GM19099 (cell line): ENCODE measurements around the gene AMOTL2.

Source experiments
- POLR2A ChIP-seq: IDR thresholded peaks from 3 replicates; pipeline ENCODE4 v1.6.1; 2011; ENCODE audit warnings: low read depth; ENCODE audit not compliant: insufficient read length; ENCODE audit errors: extremely low read depth

Gene AMOTL2

DNA sequence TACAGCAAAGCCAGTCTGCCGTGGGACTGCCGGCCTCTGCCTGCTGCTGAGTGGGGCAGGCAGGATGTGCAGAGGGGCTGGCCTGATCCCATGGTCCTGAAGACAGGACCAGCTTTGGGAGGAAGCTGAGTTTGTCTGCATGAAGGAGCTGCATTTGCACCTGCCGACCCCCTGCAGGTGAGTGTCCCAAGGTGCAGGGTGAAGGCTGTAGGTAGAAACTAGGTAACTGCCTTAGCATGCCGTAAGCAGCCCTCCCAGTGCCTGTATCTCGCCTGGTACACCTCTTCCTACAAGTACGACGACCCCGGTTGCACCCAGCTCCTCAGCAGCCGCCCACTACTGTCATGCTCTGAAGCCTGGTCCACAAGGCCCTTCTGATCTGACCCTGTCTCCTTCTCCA lies 34.9 kb downstream of the AMOTL2 start:
- TF ChIP-seq POLR2A = no peak

DNA sequence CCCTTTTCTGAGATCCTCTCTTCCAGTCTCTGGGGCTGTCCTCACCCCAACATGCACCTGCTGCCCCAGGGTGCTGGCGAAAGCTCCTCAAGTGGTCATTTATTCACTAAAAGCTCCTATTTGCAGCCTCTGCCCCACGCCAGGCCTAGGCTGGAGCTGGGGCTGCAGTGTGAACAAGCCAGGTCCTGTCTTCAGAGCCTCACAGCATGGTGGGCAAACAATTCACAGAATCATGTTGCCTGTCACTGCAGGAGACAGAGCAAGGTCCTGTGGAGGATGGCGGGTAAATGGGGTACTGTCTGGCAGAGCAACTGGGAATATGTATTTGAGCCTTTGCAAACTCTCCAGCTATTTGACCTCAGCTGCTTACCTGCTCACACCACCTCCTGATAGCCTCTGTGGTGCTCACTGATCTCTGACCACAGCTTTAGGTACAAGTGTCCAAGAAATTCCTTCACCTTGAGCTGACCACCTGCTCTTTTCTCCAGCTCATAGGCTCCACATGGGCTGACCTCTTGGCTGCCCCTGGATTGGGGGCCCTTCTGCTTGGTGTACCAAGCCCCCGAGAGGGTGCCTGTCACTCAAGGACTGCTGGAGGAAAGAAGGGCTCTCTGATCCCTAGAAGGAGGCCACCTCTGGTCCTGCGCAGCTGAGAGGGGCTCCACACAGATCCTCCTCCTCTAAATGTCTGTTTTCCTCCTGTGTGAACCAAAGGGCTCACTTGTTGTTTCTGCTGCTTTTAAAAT lies 35.6 kb downstream of the AMOTL2 start:
- no peak for TF ChIP-seq POLR2A

DNA sequence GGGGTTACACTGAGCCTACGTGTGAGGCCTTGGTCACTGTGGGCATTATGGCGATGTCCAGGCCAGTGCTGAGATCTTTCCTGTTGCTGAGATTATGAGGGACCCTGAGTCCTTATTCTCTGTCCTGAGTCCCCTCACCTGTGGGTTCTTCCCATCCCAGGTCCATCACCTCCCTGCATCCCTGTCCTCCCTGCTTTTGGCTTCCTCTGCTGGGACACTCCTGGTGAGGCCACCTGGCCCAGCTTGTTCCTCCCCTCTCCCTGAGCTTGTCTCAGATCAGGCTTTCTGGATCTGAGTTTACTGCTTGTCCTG lies 36.1 kb downstream of the AMOTL2 start:
- no peak for TF ChIP-seq POLR2A

DNA sequence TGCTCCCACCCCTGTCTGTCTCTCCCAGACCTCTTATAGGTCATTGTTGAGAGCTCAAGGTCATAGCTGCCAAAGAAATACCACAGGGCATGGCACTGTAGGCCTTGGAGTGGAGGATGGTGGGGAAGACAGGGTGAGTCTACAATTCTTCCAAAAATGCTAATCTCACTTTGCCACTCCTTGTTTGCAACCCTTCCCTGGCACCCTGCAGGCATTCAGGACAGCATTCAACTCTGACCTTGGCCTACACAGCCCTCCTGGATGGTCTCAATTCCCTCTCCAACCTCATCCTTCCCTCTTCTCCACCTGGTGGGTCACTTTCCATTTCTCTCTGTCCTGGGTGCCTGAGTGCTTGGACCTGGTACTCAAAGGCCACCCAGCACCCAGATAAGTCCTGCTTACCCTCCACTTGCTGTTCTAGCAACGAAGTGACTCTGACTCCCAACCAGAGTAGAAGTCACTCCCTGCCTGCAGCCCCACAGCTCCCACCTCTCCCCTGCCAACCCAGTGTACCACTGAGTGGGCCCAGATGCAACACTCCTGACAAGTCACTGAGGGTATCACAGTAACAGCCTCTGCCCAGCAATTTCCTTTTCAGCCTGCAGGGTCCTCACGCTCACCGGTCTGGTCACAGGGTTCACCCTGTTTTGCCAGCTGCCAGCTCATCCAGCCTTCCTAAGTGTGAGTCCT lies 36.6 kb downstream of the AMOTL2 start:
- no peak for TF ChIP-seq POLR2A

DNA sequence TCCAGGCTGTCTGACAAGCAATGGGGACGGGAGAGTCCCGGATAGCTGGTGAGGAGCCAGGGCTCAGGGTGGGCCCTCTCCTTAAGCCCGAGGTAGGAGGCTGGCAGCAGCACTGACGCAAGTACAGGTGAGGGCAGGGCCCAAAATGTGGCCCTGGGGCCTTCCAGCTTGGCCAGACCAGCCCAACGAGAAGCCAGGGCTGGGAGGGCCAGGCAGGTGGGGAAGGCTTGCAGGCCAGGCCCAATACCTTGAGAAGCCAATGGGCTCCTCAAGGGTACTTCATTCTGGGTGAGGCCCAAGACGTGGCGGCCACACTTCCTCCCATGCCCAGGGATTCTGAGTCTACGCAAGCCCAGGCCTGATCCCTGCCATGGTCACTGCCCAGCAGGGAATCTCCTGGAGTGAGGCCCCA lies 37.2 kb downstream of the AMOTL2 start:
- no peak for TF ChIP-seq POLR2A

DNA sequence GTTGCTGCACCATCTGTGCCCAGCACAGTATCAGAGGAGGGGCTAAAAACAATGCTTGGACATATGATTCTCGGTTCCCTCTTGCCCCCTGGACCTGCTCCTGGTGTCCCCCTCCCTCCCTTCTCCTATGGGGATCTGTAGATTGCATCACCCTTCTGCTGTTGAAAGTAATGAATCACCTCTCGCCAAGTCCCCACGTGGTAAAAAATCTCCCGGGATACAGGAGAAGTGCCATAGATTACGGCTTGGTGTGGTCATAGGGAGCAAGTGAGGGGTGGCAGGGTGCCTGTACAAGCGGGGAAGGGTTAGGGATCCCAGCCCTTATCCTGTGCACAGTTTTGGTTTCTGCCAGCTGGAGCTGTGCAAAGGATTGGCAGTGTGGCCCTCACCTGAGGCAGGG lies 37.7 kb downstream of the AMOTL2 start:
- no peak for TF ChIP-seq POLR2A

DNA sequence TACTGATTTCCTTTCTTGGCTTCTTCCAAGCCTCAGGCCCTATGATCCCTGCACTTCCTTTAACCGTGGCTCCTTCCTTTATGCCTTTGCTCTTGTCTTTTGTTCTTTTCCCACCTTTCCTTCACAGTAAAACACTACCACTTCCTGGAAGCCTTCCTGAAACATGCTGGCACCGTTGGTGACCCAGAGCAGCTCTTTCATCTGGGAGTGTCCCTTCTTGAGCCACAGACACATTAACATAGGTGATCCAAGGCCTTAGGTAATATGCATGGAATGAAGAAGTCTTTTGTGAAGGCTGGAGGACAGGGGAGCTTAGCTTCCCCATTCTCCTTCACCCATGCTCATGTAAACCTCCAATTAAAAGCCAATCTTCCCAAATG lies 39.4 kb downstream of the AMOTL2 start:
- TF ChIP-seq POLR2A = no peak

DNA sequence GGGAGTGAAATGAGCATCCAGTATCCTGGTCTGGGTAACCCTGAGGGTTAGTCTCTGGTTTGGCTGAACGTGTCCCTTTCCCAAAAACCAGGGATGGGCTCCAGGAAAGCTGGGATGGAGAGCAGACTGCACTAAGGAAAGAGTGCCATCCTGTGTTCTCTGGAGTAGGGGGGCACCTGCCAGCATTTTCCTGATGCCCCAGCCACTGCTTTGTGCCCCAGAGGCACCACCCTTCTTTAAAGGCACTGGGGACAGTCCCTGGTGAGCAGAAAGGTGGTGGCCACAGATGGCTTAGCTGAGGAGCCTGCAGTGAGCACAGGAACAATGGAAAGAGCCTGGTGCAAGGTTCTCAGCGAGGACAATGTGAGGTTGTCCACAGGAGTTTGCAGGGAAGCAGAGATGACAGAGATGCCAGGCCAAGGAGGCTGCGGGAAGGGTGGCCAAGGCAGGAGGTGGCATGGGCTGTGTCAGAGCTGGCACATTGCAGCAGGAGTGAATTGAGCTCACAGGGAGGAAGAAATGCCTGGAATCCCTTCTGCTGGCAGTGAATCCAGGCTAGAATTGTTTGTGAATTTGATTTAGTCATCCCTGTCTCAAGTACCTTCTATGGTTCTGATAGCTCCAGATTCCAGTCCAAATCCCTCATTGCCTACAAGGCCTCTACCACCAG lies 39.9 kb downstream of the AMOTL2 start:
- TF ChIP-seq POLR2A = no peak

DNA sequence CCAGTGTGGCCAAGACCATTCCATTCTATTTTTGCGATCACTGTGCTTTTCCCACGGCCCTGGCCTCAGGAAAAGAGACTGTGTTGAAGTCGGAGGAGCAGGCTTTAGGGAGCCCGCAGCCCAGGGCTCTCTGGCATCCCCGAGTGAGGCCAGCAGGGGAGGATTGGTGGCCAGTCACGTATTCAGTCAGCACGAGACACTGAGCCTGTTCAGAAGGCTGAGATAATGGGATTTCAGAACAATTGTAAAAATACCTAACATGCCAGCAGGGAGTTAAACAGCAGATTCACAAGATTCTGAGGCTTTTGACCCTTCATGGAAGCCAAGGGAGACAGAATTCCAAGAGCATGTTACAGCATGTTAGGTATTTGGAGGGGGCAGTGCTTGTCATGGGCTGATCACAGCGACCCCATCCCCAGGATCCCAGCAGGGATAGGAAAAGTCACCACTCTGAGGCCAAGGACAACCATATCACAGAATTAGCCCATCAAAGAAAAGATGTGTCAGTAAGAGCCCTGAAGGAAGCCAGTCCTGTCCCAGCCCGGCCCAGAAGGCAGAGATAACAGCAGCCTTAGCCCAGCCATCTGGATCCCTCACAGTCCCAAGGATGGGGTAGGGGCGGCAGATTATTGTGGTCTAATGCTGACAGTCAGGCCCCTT lies 40.6 kb downstream of the AMOTL2 start:
- no peak for TF ChIP-seq POLR2A

DNA sequence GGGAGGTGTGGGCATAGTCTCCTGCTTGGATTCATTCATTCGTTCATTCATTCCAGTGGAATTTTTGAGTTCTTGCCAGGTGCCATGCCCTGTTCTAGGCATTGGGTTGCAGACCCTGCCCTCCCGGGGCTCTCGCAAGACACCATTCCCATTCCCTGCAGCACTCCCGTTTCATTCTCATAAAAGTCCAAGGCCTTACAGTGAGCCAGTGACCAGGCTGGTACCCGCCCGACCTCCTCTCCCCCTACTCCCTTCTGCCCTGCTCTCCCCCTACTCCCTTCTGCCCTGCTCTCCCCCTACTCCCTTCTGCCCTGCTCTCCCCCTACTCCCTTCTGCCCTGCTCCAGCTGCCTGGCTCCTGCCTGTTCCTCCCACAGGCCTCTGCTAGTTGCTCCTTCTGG lies 41.9 kb downstream of the AMOTL2 start:
- TF ChIP-seq POLR2A = no peak

DNA sequence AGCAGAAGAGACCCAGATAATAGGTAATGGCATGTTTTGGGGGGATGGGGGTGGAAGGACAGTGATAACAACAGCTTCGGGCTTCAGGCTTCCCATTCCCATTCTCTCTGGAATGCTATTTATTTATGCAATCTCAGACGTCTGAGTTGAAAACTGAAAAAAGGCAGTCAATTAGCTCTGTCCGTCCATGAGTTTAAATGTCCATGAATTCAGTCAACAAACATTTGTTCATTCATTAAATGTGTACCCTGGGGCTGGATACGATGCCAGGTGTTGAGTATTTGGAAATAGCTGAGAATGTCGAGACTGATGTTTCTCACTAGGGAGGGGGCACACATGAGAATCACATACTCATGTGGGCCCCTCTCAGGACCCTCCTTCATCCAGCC lies 42.4 kb downstream of the AMOTL2 start:
- no peak for TF ChIP-seq POLR2A

DNA sequence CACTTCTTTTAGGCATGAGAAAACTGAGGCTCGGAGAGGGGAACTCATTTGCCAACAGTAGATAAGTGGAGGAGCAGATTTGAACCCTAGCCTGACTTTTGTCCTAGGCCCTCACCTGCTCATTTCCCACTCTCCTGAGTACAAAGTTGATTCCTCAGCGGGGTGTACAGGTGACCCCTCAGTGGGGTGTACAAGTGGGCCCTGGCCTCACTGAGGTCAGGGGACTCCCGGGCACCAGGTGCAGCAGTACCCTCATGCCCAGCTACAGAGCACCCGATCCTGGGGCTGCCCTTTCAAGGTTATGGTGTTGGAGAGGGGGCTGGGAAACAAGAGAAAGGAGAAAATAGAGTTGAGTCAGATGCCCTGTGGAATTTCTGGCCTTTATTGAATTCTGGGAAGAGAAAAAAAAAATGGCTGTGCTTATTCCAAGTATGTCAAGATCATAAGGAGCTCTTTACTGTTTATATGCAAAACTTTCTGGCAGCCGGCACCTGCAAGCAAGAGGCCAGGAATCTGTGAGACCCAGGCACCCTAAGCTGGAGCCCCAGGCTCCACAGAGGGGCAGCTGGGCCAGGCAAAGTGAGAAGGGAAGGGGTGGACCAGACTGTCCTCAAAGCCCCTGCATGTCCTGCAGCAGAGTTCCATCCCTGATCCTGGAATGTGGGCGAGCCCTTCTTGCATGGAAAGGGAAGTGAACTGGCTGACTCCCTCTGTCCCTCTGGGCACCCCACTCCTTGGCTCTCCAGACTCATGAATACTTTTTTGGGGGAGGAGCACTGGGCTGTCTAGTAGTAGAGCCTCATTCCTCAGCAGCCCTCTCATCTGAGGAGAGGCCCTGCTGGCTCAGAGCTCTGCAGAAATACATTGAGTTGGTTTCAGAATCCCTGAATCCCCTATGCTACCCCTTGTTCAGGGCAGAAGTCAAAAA lies 43.1 kb downstream of the AMOTL2 start:
- TF ChIP-seq POLR2A = no peak

DNA sequence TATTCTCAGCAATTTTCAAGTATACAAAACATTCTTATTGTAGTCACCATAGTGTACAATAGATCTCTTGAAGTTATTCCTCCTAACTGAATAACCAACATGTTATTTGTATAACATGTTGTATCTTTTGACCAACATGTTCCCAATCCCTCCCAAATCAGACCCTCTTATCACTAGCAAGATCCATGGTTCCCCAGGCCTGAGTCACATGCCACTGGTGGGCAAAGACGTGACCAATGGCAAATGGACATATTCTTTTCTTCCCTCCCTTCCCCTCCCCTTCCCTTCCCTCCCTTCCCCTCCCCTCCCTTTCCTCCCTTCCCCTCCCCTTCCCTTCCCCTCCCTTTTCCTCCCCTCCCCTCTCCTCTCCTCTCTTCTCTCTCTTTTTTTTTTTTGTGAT lies 45.4 kb downstream of the AMOTL2 start:
- no peak for TF ChIP-seq POLR2A

DNA sequence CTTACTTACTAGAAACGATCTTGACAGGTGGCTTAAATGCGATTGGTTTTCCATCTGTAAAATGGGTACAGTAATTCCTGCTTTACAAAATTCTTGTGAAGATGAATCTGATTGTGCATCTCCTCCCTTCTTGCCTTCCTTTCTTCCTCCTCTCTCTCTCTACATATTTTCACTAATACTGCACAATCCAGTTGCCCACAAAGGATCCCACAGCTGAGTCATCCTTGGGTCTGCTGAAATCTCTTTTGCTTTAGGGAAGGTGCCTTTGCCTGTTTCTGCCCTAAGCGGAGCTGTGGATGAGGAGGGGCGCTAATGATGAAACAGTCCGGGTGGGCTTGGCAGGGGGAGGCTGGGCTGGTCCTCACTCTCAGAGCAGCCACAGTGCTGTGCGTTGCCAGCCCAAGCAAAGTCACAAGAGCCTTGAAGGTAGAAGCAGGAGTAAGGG lies 46.1 kb downstream of the AMOTL2 start:
- TF ChIP-seq POLR2A = no peak

DNA sequence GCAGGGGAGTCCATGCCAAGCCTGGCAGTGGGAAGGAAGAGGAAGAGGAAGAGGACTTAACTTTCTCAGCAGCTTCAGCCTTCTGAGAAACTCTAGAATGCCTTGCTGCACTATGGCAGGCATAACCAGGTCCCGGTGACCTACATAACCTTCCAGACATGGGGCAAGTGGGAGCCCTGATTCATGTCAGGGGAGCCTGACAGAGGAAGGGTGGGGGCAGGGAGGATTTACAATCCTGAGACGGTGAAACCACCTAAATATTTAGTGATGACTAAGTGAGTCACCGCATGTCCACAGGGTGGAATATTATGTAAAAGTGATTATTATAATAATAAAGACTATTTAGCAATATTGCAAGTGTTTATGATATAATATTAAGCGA lies 46.7 kb downstream of the AMOTL2 start:
- no peak for TF ChIP-seq POLR2A
